Activated naive CD8-positive, alpha-beta T cell (primary cell): ENCODE results near the gene TRAPPC3.
"Not testable (repeated sequence)": the region's sequence is repeated elsewhere in the genome, so short reads cannot be mapped to it uniquely, and the experiment has no call there.

Experiments used
- H3K27ac Mint-ChIP-seq: one replicate; pipeline ENCODE4 v1.8.0; 2021; ENCODE audit warnings: mixed read lengths
- H3K27me3 Mint-ChIP-seq: one replicate; pipeline ENCODE4 v1.8.0; 2021; ENCODE audit warnings: mixed read lengths
- H3K36me3 Mint-ChIP-seq: one replicate; pipeline ENCODE4 v1.8.0; 2021; ENCODE audit warnings: mixed read lengths
- H3K4me1 Mint-ChIP-seq: one replicate; pipeline ENCODE4 v1.8.0; 2021; ENCODE audit warnings: low read depth, mixed read lengths
- H3K4me3 Mint-ChIP-seq: one replicate; pipeline ENCODE4 v1.8.0; 2021; ENCODE audit warnings: mild to moderate bottlenecking, mixed read lengths
- H3K9me3 Mint-ChIP-seq: one replicate; pipeline ENCODE4 v1.8.0; 2021; ENCODE audit warnings: low read depth, mixed read lengths

Gene TRAPPC3

DNA sequence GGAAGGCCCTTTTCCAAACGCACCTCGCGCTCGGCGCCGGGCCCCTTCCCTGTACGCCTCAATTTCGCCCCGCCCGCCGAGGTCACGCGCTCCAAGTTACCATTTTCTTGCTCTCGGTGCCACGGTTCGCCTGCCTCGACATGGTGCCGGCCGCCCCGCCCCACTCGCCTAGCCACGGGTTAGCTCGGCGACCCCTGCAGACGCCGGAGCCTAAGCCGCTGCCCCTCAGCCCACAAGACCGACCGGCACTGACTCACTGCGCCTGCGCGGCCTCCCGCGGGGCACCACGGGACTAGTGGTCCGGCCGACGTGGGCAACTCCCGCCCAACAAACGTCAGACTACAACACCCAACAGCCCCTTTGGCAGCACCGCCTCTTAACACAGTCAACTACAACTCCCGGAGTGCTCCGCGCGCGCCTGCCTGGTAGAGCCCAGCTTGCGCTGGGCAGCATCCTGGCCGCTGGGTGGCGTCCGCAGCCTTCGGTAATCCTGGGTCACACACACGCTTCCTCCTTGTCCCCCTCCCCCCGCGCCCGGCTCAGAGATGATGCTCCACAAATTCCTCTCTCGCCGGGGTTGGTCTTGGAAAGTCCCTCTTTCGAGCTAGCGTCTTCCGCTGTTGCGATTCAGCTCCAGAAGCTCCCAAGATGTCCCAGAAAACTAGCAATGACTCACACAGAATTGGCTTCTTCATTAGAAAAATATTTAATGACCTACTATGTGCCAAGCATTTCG, at the start of gene TRAPPC3:
Gene TRAPPC3 (minus strand): TSS at position 250 of the 736 bp plus-strand sequence. CDS start 108 bp downstream, at position 142.
- Mint-ChIP-seq H3K4me3 (peak within 1 kb of the TSS; percentile 98), H3K27me3 (no peaks in the 10 kb centered on the region), H3K4me1 (peaks cover 65% of the 10 kb centered on the region)

DNA sequence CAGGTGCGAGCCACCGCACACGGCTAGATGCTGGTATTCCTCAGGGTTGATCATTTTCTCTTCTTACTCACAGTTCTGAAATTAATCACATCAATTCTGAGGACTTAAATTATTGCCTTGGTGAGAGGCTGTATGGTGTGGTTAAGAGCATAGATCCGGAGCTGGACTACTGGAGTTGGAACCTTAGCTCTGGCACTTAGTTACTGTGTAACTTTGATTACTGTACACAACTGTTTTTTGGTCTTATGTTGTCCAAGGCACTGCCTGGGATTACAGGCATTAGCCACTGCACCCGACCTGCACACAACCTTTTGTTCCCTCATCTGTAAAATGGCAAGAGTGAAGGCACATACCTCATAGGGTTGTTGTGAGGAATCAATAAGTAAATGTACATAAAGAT, 49.4 kb upstream of the TRAPPC3 start:
- H3K27me3 Mint-ChIP-seq = no peaks in the 10 kb centered on the region
- H3K36me3 Mint-ChIP-seq = no peaks in the 10 kb centered on the region
- no peak overlapping the region for H3K4me3 Mint-ChIP-seq
- H3K4me1 Mint-ChIP-seq = no peaks in the 10 kb centered on the region
- no peak overlapping the region for H3K27ac Mint-ChIP-seq
- no peaks in the 10 kb centered on the region for H3K9me3 Mint-ChIP-seq

More for the DNA sequence above, at the start of gene TRAPPC3:
- H3K27ac Mint-ChIP-seq = peak within 1 kb of the TSS; percentile 94
- H3K36me3 Mint-ChIP-seq = no peaks in the 10 kb centered on the region
- no peaks in the 10 kb centered on the region for H3K9me3 Mint-ChIP-seq

DNA sequence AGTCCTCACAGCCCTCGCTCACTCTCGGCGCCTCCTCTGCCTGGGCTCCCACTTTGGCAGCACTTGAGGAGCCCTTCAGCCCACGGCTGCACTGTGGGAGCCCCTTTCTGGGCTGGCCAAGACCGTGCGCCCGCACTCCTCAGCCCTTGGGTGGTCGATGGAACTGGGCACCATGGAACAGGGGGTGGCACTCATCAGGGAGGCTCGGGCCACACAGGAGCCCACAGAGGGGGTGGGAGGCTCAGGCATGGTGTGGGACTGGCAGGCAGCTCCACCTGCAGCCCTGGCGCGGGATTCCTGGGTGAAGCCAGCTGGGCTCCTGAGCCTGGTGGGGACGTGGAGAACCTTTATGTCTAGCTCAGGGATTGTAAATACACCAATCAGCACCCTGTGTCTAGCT, 47.5 kb upstream of the TRAPPC3 start:
- not testable (repeated sequence) for H3K9me3 Mint-ChIP-seq, H3K36me3 Mint-ChIP-seq, H3K4me3 Mint-ChIP-seq, H3K27ac Mint-ChIP-seq, H3K4me1 Mint-ChIP-seq, H3K27me3 Mint-ChIP-seq

DNA sequence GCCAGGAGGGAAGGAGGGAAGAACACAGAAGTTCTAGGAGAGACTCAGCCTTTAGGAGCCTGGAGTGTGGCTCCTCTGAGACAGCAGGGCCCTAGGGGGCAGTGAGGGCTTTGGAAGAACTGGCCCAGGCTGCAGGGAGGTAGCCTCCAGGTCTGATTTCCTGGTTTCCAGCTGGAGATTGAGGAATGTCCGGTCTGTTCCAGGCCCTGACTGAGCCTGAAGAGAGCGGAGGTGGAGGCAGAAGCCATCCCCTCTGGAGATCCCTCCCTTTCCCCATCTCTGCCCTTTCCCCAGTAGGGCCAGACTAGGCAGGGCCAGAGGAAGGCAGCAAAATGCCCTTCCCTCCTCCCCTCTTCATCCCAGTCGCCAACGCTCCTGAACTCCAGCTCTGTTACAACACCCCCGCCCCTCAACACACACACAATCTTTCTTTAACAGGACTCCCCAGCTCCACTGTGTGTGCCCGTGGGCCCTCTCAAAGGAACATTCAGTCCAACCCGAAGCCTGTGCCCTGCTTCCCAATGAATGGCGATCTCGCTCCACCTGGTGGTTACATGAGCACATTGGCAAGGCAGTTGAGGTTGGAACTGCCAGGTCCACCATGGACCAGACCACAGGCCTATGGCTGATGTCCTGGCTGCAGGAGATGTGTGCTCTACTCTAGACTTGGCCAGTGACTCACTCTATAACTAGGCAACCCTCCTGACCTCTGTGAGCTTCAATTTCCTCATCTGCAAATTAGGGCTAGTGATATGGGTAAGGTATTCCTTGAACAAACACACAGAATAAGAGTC, 38.7 kb upstream of the TRAPPC3 start:
- H3K4me1 Mint-ChIP-seq = peaks cover 7% of the 10 kb centered on the region

DNA sequence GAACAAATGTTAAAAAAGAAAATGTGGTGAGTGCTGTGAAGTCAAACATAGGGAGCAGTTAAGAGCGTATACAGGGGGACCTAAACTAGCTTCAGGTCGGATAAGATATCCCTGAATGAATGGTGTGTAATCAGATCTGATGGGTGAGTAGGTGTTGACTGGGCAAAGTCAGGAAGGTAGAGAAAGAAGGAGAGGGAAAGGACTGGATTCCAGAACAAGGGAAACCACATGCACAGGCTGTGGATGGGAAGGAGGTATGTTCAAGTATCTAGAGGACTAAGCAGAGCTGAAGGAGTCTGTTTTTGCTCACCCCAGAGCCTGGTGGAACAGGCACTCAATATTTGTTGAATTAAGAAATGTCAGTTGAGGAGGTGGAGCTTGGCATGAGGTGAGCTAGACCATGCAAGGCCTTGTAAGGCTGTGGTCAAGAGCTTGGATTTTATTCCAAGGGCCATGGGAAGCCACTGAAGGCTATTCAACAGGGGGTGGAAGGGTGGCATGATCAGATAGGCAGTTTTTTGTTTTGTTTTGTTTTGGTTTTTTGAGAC, 34.1 kb upstream of the TRAPPC3 start:
- H3K27me3 Mint-ChIP-seq = no peaks in the 10 kb centered on the region
- H3K4me1 Mint-ChIP-seq = peaks cover 11% of the 10 kb centered on the region
- peak overlapping the region; percentile 56 for H3K27ac Mint-ChIP-seq
- peaks cover 3% of the 10 kb centered on the region for H3K36me3 Mint-ChIP-seq
- H3K4me3 Mint-ChIP-seq = no peak overlapping the region
- no peaks in the 10 kb centered on the region for H3K9me3 Mint-ChIP-seq

More for the DNA sequence above, 38.7 kb upstream of the TRAPPC3 start:
- Mint-ChIP-seq H3K27me3 (no peaks in the 10 kb centered on the region), H3K9me3 (no peaks in the 10 kb centered on the region), H3K4me3 (no peak overlapping the region), H3K36me3 (no peaks in the 10 kb centered on the region), H3K27ac (peak overlapping the region; percentile 72)

DNA sequence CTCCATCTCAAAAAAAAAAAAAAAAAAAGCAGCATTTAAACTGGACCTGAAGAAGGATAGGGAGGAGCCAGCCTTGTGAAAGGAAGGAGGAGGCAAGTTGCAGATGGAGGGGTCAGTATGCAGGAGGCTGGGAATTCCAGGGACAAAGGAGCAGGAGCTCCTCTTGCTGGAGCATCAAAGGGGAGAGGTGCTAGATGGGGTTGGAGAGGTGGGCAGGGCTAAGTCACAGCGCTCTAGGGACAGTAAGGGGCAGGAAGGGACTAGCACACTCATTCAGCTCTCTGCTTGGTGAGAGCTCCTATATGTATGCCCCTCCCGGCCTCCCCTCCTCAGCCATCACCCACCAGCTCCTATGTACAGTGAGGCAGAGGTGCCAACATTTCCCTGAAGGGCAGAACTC, 33.4 kb upstream of the TRAPPC3 start:
- no peak overlapping the region for H3K4me3 Mint-ChIP-seq
- H3K27ac Mint-ChIP-seq = peak overlapping the region; percentile 56
- peaks cover 6% of the 10 kb centered on the region for H3K4me1 Mint-ChIP-seq
- no peaks in the 10 kb centered on the region for H3K9me3 Mint-ChIP-seq
- no peaks in the 10 kb centered on the region for H3K27me3 Mint-ChIP-seq
- peaks cover 3% of the 10 kb centered on the region for H3K36me3 Mint-ChIP-seq

DNA sequence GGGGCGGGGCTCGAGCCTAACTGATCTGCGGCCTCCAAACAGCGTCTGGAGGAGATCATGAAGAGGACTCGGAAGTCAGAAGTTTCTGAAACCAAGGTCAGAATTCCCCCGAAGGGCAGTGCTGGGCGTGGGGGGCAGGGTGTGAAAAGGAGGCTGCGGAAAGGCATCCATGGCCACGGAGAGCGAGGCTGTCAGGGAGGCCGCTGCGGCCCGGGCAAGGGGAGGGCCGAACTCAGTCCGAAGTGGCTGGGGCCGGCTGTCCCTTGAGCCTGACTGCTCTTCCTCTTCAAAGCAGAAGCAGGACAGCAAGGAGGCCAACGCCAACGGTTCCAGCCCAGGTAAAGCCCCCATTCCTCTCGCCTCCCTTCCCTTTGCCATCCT, 29.9 kb upstream of the TRAPPC3 start:
- Mint-ChIP-seq H3K4me1 (peaks cover 6% of the 10 kb centered on the region), H3K9me3 (no peaks in the 10 kb centered on the region), H3K36me3 (peaks cover 3% of the 10 kb centered on the region), H3K27ac (no peak overlapping the region), H3K4me3 (no peak overlapping the region), H3K27me3 (no peaks in the 10 kb centered on the region)

DNA sequence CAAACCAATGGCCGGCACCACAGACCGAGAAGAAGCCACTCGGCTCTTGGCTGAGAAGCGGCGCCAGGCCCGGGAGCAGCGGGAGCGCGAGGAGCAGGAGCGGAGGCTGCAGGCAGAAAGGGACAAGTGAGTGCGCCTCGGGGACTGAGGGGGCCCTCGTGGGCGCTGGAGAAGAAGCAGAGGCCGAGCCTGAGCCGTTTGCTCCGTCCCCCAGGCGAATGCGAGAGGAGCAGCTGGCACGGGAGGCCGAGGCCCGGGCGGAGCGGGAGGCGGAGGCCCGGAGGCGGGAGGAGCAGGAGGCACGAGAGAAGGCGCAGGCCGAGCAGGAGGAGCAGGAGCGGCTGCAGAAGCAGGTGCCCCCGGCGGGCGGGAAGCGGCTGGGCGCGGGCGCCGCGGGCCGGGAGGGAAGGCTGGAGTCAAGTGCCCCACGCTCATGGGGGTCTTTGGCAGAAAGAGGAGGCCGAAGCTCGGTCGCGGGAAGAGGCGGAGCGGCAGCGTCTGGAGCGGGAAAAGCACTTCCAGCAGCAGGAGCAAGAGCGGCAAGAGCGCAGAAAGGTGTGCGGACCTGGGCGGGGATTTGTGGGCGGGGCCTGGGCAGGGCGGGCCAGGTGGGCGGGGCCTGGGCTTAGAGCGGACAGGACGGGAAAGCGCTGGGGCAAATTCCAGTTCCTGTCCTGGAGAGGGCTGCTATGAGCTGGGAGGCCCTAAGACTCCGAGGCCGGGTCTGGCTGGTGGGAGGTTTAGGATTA, 29.4 kb upstream of the TRAPPC3 start:
- no peaks in the 10 kb centered on the region for H3K9me3 Mint-ChIP-seq
- H3K27ac Mint-ChIP-seq = no peak overlapping the region
- H3K4me1 Mint-ChIP-seq = peaks cover 9% of the 10 kb centered on the region
- H3K4me3 Mint-ChIP-seq = no peak overlapping the region
- H3K27me3 Mint-ChIP-seq = no peaks in the 10 kb centered on the region
- peaks cover 3% of the 10 kb centered on the region for H3K36me3 Mint-ChIP-seq

DNA sequence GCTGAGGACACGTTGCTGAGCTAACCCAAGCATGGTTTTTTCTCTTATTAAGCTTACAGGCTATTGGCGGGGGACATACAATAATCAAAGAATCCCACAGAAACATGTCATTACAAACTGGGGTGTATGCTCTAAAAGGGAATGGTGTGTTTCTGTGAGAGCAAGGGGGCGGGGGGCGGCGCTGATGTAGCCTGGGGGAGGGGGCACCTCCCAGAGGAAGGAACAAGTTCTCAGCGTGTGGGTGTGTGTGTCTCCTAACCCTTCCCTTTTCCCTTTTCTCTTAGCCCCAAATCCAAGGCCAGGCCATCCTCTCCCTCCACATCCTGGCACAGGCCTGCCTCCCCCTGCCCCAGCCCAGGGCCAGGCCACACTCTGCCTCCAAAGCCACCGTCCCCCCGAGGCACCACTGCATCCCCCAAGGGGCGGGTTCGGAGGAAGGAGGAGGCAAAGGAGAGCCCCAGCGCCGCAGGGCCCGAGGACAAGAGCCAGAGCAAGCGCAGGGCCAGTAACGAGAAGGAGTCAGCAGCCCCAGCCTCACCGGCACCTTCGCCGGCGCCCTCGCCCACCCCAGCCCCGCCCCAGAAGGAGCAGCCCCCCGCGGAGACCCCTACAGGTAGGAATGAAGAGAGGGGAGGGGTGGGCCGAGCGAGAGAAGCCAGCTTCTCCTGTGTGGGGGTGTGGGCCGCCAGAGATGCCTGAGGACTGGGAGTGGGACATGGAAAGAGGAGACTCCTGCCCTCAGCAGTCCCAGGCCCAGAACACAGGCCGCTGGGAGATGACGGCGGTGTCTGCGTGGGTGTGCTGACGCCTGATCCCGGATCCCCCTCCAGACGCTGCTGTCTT, 28.5 kb upstream of the TRAPPC3 start:
- Mint-ChIP-seq H3K27me3 (no peaks in the 10 kb centered on the region), H3K27ac (no peak overlapping the region), H3K4me3 (no peak overlapping the region), H3K4me1 (peaks cover 14% of the 10 kb centered on the region), H3K36me3 (peaks cover 3% of the 10 kb centered on the region), H3K9me3 (no peaks in the 10 kb centered on the region)

DNA sequence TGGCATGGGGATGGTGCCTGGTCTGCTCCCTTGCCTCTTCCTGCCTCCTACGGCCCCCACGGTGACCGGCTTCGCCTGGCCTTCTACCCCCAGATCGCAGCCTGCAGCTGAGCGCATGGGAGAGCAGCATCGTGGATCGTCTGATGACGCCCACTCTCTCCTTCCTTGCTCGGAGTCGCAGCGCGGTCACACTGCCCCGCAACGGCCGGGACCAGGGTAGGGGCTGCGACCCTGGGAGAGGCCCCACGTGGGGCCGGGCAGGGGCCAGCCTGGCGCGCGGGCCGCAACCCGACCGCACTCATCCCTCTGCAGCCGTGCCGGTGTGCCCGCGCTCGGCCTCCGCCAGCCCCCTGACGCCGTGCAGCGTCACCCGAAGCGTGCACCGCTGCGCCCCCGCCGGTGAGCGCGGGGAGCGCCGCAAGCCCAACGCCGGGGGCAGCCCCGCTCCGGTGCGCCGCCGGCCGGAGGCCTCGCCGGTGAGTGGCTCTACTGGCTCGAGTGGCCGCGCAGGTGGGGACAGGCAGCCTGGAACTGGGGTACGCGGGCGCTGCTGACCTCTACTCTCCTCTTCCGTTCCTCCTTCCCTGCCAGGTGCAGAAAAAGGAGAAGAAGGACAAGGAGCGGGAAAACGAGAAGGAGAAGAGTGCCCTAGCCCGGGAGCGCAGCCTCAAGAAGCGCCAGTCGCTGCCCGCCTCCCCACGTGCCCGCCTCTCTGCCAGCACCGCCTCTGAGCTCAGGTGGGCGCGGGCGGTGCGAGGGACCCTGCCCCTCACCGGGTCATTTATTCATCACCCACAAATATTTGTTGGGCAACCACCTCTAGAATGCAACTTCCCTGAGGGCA, 27.0 kb upstream of the TRAPPC3 start:
- H3K36me3 Mint-ChIP-seq = peaks cover 3% of the 10 kb centered on the region
- H3K27ac Mint-ChIP-seq = no peak overlapping the region
- H3K4me3 Mint-ChIP-seq = no peak overlapping the region
- no peaks in the 10 kb centered on the region for H3K27me3 Mint-ChIP-seq
- H3K9me3 Mint-ChIP-seq = no peaks in the 10 kb centered on the region
- H3K4me1 Mint-ChIP-seq = peaks cover 17% of the 10 kb centered on the region

DNA sequence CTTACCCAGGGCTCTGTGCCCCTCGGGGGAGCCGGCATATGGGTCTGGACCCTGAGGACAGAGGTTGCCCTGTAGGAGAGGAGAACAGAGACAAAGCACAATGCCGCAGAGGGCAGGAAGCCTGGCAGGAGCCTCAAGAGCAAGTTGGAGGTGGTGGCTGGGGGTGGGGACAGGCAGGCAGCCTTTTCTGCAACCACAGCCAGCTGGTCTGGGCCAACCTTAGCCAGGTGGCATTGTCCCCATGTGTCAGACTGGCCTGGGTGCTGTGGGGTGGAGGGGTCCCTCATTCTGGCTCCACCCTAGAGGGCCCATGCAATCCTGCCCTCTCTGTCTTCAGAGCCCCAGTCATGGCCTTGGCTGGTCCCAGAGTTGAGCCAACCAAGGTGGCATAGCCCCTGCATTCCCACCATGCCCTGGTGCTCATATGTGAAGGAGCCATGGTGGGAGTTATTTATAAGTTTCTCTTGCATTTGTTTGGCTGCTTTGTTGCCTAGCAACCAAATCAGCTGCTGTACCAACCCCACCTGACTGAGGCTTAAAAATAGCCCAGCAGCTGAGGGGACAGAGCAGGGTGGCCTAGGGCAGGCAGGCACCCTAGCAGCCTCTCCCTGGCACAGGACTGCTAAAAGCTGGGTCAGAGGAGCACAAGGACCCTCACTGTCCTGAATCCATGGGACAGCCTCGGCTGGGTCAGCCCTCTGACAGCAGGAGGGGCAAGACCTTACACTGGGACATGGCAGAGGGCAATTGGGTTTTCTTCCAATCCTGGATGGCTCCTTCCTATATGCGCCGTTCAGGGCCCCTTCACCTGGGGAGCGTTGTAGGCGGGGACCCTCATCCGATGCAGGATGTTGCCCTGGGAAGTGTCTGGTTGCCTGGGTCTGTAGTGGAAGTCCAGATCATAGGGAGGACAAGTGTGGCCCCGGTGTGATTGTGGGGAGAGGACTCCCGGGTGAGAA, 26.1 kb upstream of the TRAPPC3 start:
- peak overlapping the region; percentile 34 for H3K27ac Mint-ChIP-seq

DNA sequence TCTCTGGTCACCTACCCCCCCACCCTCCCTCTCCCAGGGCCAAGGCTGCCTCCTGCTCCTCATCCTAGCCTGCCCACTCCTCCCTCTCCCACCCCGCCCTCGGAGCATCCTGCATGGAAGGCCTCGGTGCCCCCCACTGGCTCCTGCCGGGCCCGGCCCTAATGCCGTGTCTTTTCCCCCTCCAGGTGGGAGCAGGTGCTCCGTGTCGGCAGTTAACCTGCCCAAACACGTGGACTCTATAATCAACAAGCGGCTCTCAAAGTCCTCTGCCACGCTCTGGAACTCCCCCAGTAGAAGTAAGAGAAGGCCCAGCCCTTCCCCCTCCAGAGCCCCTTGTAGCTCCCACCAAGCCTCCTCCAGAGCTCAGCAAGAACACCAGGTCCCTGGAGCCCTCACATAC, 25.4 kb upstream of the TRAPPC3 start:
- Mint-ChIP-seq H3K36me3 (no peaks in the 10 kb centered on the region), H3K27ac (peak overlapping the region; percentile 34), H3K27me3 (no peaks in the 10 kb centered on the region), H3K9me3 (no peaks in the 10 kb centered on the region), H3K4me3 (no peak overlapping the region), H3K4me1 (peaks cover 21% of the 10 kb centered on the region)

More for the DNA sequence above, 26.1 kb upstream of the TRAPPC3 start:
- Mint-ChIP-seq H3K36me3 (no peaks in the 10 kb centered on the region), H3K27me3 (no peaks in the 10 kb centered on the region), H3K4me1 (peaks cover 16% of the 10 kb centered on the region), H3K4me3 (no peak overlapping the region), H3K9me3 (no peaks in the 10 kb centered on the region)

DNA sequence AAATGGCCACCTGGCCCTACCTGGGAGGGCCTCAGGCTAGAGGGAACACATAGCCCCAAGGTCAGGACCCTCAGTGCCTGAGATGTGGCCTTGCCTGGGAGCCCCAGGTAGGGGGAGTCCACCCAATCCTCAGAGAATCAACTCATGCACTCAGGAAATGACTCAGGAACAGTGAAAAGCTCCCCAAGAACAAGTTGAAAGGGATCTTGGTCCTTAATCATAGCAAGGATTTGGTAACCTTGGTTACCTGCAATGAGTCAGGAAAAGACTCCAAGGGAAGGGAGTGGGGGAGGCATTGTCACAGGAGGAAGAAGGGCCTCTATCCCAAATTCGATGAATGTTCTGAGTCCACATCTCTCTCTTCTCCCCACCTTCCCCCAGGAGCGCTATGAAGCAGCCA, 23.7 kb upstream of the TRAPPC3 start:
- H3K36me3 Mint-ChIP-seq = no peaks in the 10 kb centered on the region
- H3K4me3 Mint-ChIP-seq = no peak overlapping the region
- peak overlapping the region; percentile 72 for H3K27ac Mint-ChIP-seq
- peaks cover 30% of the 10 kb centered on the region for H3K4me1 Mint-ChIP-seq
- H3K9me3 Mint-ChIP-seq = no peaks in the 10 kb centered on the region
- no peaks in the 10 kb centered on the region for H3K27me3 Mint-ChIP-seq
